K562 (cell line): ENCODE data around the gene ARHGDIA. TPM values are rescaled to one million over a fixed set of nuclear protein-coding genes. Genes with fewer than 3 reads are reported as not detected.

ENCODE experiments used
- ARID4B ChIP-seq: sonication (generic); formaldehyde crosslinking; IDR thresholded peaks from 2 replicates; pipeline ENCODE4 v1.8.0; 2022; ENCODE audit warnings: mild to moderate bottlenecking, missing genetic modification reagents
- CXXC5 ChIP-seq: fragments of 250-450 bp; sonication (Bioruptor Pico); IDR thresholded peaks from 2 replicates; pipeline ENCODE4 v1.8.0; 2022; ENCODE audit warnings: inconsistent platforms, mild to moderate bottlenecking, moderate library complexity
- HLTF ChIP-seq: fragments of 450-650 bp; IDR thresholded peaks from 2 replicates; pipeline ENCODE4 v1.6.1; 2016
- KDM1A ChIP-seq, 2 experiments: fragments of 450-650 bp; IDR thresholded peaks; 2 replicates each; pipeline ENCODE4 v1.6.1; 2016; ENCODE audit warnings: mild to moderate bottlenecking in 2 of 2
- KLF6 ChIP-seq: fragments of 250-450 bp; sonication (Bioruptor Pico); IDR thresholded peaks from 2 replicates; pipeline ENCODE4 v1.4.0; 2020; ENCODE audit warnings: mild to moderate bottlenecking, moderate library complexity, borderline replicate concordance
- LCOR ChIP-seq: sonication (generic); formaldehyde crosslinking; IDR thresholded peaks from 2 replicates; pipeline ENCODE4 v1.8.0; 2022; ENCODE audit warnings: mild to moderate bottlenecking, missing genetic modification reagents
- NCOR1 ChIP-seq: fragments of 450-650 bp; IDR thresholded peaks from 2 replicates; pipeline ENCODE4 v1.6.1; 2016; ENCODE audit warnings: mild to moderate bottlenecking, moderate library complexity
- NR3C1 ChIP-seq: sonication (generic); formaldehyde crosslinking; IDR thresholded peaks from 2 replicates; pipeline ENCODE4 v1.8.1; 2022; ENCODE audit warnings: missing genetic modification reagents
- SPI1 ChIP-seq: IDR thresholded peaks from 2 replicates; pipeline ENCODE4 v1.6.1; 2011; ENCODE audit warnings: low read depth, low read length, control low read depth, borderline replicate concordance
- TAF7 ChIP-seq: fragments of 450-650 bp; IDR thresholded peaks from 2 replicates; pipeline ENCODE4 v1.6.1; 2016; ENCODE audit warnings: missing genetic modification characterization, missing compliant biosample characterization
- ZBTB12 ChIP-seq: fragments of 250-450 bp; sonication (Bioruptor Pico); IDR thresholded peaks from 2 replicates; pipeline ENCODE4 v1.4.0; 2020
- ZNF384 ChIP-seq: IDR thresholded peaks from 2 replicates; pipeline ENCODE4 v1.6.1; 2012; ENCODE audit warnings: low read depth, low read length, improper control_type of control experiment
- ZNF431 ChIP-seq: sonication (generic); formaldehyde crosslinking; IDR thresholded peaks from 2 replicates; pipeline ENCODE4 v1.8.0; 2022; ENCODE audit warnings: mild to moderate bottlenecking, missing genetic modification reagents
- ZNF583 ChIP-seq: fragments of 250-450 bp; sonication (Bioruptor Pico); IDR thresholded peaks from 2 replicates; pipeline ENCODE4 v1.4.0; 2020
- ZNF589 ChIP-seq: fragments of 200-800 bp; sonication (Bioruptor generic); IDR thresholded peaks from 2 replicates; pipeline ENCODE4 v1.6.1; 2016; ENCODE audit warnings: low read depth, missing genetic modification characterization, missing compliant biosample characterization
- ZNF609 ChIP-seq: sonication (generic); formaldehyde crosslinking; IDR thresholded peaks from 2 replicates; pipeline ENCODE4 v1.8.1; 2023; ENCODE audit warnings: missing genetic modification reagents, mild to moderate bottlenecking, borderline replicate concordance
- polyA plus RNA-seq, 8 experiments: library from polyadenylated mRNA; depleted of rRNA in 4 of 8; stranded (reverse) in 5 of 8; unstranded in 3 of 8; fragments of >200 nt; fragmentation: Nextera tagmentation in 2 of 8; fragmentation: Illumina TruSeq in 1 of 8; extraction: Ambion mirVana in 2 of 8; extraction: Trizol in 1 of 8; gene quantifications; 2 replicates each; pipeline versions ENCODE4 v1.2.1 to v1.2.3, GENCODE V29; 2011 to 2014; ENCODE audit warnings: inconsistent platforms in 1 of 8, missing spikeins in 1 of 8
- total RNA-seq, 7 experiments: library from RNA; depleted of rRNA in 6 of 7; stranded (reverse); fragments of >200 nt in 6 of 7; fragmentation: Illumina TruSeq in 2 of 7; extraction: Trizol in 2 of 7; gene quantifications; 2 replicates each; pipeline versions ENCODE4 v1.2.1 to v1.2.3, GENCODE V29; 2011 to 2021; ENCODE audit warnings: low replicate concordance in 1 of 7

Gene ARHGDIA
- total and polyA plus RNA-seq, 9 of the 15 experiments (the other 6 are each of a cell fraction or from before 2014, with no cell fraction given), result 9.6 to 340 (median 97.6) TPM

GRCh38 chr17:81860756-81861568 lies 10.2 kb downstream of the ARHGDIA start (continued):
- TF ChIP-seq ARID4B (CRISPR knock-in tag) (no peak; the same call in 1 of the 2 replicates), ZNF431 (no peak), ZBTB12 (CRISPR knock-in tag) (peak; percentile 77), TAF7 (no peak), NR3C1 (CRISPR knock-in tag) (no peak), ZNF609 (CRISPR knock-in tag) (no peak), ZNF384 (peak; percentile 57), ZNF589 (CRISPR knock-in tag) (peak; percentile 100), LCOR (CRISPR knock-in tag) (peak; percentile 19; the same call in 1 of the 2 replicates), CXXC5 (peak; percentile 99), KLF6 (CRISPR knock-in tag) (peak; percentile 92), ZNF583 (CRISPR knock-in tag) (no peak; the same call in none of the 2 replicates), SPI1 (no peak), KDM1A (IDR thresholded peaks at IDR 0.05) (no peak), HLTF (no peak), NCOR1 (no peak; the same call in 1 of the 2 replicates)
